ENCODE measurements around the gene SNAP47. TPM values are rescaled to one million over a fixed set of nuclear protein-coding genes. Genes with fewer than 3 reads are reported as not detected.

Gene SNAP47
- total RNA-seq, 1 donor from 2014 or later = 24.2 TPM

DNA sequence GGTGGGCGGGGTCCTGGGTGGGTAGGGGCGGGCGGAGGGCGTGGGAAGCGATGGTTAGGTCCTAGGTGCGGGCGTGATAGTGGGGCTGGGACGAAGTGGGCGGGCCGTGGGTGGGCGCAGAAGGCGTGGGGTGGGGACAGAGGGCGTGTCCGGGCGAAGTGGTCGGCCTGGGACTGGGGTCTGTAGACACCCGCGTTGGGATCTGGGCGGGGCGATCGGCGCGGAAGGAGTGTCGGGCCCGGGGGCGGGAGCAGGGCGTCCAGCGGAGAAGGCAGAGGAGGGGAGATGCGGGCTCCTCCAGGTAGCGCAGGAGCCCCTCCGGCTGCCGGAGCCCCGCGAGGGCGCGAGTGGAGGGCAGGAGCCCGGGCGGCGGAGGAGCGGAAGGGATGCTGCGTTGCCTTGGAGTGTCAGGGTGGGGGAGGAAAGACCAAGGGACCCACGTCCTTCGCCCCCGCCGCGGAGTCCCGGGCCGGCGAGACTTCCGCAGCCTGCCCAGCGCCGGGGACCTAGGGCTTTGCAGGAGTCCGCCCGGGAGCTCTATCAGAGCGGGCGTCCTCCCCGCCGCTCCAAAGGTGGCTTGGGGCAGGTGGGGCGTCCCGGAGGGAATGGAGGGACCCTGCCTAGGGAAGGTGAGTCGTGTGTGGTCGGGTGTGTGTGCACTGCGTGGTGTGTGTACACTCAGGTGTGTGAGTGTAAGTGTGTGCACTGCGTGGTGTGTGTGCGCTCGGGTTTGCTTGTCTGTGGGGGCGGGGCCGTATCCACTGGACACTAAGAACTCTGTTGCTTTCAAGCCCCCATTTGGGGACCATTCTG lies 53.2 kb downstream of the SNAP47 start:
- POLR2A ChIA-PET = interaction anchor here (0.9 to 2.5 kb wide), 7 partner anchors 53 to 698 kb away, joined by 3 to 12 read pairs (median 5); partner anchors contain the start of genes ARF1, IBA57, JMJD4 and SNAP47
- Mint-ChIP-seq H3K4me3 (peak overlapping the region; percentile 86), H3K9me3 (no peaks in the 10 kb centered on the region), H3K27me3 (no peaks in the 10 kb centered on the region), H3K4me1 (peaks cover 22% of the 10 kb centered on the region), H3K36me3 (ENCODE audit: low read depth) (no peaks in the 10 kb centered on the region), H3K27ac (no peak overlapping the region)
- DNase-seq = peak; percentile 79
- CTCF ChIA-PET = interaction anchor here (0.9 kb wide), 1 partner anchor 307 kb away, joined by 3 read pairs; no protein-coding TSS in a partner anchor
- ATAC-seq (ENCODE audit: low read depth) = peak; percentile 62
- TF ChIP-seq, protein P1, sequence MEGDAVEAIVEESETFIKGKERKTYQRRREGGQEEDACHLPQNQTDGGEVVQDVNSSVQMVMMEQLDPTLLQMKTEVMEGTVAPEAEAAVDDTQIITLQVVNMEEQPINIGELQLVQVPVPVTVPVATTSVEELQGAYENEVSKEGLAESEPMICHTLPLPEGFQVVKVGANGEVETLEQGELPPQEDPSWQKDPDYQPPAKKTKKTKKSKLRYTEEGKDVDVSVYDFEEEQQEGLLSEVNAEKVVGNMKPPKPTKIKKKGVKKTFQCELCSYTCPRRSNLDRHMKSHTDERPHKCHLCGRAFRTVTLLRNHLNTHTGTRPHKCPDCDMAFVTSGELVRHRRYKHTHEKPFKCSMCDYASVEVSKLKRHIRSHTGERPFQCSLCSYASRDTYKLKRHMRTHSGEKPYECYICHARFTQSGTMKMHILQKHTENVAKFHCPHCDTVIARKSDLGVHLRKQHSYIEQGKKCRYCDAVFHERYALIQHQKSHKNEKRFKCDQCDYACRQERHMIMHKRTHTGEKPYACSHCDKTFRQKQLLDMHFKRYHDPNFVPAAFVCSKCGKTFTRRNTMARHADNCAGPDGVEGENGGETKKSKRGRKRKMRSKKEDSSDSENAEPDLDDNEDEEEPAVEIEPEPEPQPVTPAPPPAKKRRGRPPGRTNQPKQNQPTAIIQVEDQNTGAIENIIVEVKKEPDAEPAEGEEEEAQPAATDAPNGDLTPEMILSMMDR (IDR thresholded peaks at IDR 0.05) = no peak
- intact Hi-C loops (cut with micrococcal nuclease) = loop anchor here (2.0 to 5.0 kb wide), 9 partner anchors 226 to 1381 kb away; partner anchors contain the start of genes ARF1, PARP1, RNF187 and TRIM11

DNA sequence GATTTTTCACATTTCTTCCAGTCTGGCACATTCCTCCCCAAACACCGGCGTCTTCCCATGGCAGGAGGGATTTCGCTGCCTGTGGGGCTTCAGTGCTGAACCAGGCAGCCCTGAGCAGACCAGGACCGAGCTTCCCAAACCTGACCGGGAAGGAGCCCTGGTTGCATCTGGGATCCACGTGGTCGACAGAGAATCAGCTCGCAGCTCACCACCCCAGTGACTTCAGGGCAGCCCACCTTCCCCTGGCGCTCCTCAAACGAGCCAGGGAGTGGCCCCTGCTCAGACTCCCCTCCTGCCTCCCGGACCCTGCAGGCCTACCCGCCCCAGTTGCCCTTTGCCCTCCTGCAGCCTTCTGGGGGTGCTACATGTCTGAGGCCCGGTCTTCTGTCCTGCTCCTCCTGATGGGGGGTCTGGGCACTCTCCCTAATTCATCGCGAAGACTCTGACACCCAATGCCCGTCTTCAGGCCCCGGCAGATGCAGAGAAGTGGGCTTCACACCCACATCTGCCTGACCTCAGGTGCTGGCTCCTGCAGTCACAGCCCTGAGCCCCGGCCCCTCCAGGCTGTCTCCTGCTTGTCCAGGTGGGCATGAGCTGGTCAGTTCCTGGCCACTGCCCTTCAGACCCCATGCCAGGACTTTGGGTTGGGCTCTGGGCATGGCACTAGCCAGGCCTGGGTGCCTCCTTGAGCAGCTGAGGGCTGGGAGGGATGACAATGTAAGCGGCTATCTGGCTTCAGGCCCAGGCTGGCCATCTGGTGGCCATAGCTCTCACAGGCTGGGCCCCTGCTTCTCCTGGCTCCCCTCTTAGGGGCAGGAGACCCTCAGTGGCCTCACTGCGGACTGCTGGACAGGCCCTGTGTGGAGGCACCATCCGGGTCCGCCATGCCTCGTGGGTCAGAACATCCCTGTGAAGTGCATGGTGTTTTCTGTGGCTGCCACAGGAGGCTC lies 54.1 kb downstream of the SNAP47 start:
- POLR2A ChIA-PET = interaction anchor here (0.6 to 2.5 kb wide), 2 partner anchors 376 to 851 kb away, joined by 6 to 12 read pairs; partner anchors contain the start of gene IBA57
- CTCF ChIA-PET = no interaction called here
- Mint-ChIP-seq H3K4me3 (peak overlapping the region; percentile 86), H3K4me1 (peaks cover 22% of the 10 kb centered on the region), H3K27me3 (no peaks in the 10 kb centered on the region), H3K36me3 (ENCODE audit: low read depth) (no peaks in the 10 kb centered on the region), H3K9me3 (no peaks in the 10 kb centered on the region), H3K27ac (no peak overlapping the region)
- intact Hi-C loops (cut with micrococcal nuclease) = loop anchor here (2.0 to 5.0 kb wide), 9 partner anchors 227 to 1382 kb away; partner anchors contain the start of genes ARF1, PARP1, RNF187 and TRIM11
- no peak for ATAC-seq (ENCODE audit: low read depth)
- DNase-seq = no peak
- TF ChIP-seq, protein P1 (IDR thresholded peaks at IDR 0.05) = no peak

DNA sequence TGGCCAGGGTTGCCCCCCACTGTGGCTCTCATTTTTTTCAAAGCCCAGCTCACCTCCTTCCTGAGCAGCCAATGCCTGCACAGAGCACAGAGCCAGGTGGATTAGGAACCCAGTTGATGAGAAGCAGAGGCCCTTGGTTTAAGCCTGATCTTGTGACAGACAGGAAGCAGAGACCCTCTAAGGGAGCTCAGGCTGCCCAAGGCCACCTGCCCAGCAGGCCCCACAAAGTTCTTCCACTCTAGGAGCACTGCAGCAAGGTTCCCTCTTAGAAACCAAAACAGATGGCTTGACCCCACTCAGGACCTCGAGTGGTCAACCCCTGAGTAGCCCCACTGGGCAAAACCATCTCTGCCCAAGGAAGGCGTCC lies 54.8 kb downstream of the SNAP47 start:
- intact Hi-C loops (cut with micrococcal nuclease) = no loop called here
- Mint-ChIP-seq H3K4me1 (peaks cover 22% of the 10 kb centered on the region), H3K27me3 (no peaks in the 10 kb centered on the region), H3K36me3 (ENCODE audit: low read depth) (no peaks in the 10 kb centered on the region), H3K9me3 (no peaks in the 10 kb centered on the region), H3K27ac (no peak overlapping the region), H3K4me3 (no peak overlapping the region)
- POLR2A ChIA-PET = no interaction called here
- TF ChIP-seq, protein P1 (IDR thresholded peaks at IDR 0.05) = no peak
- ATAC-seq (ENCODE audit: low read depth) = no peak
- DNase-seq = no peak
- CTCF ChIA-PET = no interaction called here

DNA sequence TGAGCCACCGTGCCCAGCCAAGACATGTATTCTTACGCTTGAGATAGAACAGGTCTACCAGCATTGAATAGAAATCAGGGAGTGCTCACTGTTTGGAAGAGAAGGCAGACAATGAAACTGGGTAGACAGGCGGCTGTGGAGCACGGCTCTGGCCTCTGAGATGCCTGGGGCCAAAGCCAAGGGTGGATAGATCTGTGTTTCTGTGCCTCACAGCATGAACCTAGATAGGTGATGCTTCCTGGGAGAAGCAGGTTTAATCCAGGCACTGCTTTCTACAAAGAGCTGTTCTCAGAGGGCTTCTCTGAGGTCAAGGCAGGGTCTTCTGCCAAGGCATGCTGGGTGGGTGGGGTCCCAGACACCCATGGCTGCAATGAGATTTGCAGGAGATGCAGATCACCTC lies 55.6 kb downstream of the SNAP47 start:
- peaks cover 16% of the 10 kb centered on the region for H3K4me1 Mint-ChIP-seq
- H3K36me3 Mint-ChIP-seq (ENCODE audit: low read depth) = no peaks in the 10 kb centered on the region
- CTCF ChIA-PET = no interaction called here
- TF ChIP-seq, protein P1 (IDR thresholded peaks at IDR 0.05) = no peak
- no peak overlapping the region for H3K27ac Mint-ChIP-seq
- POLR2A ChIA-PET = no interaction called here
- H3K4me3 Mint-ChIP-seq = no peak overlapping the region
- DNase-seq = no peak
- no peaks in the 10 kb centered on the region for H3K9me3 Mint-ChIP-seq
- no peaks in the 10 kb centered on the region for H3K27me3 Mint-ChIP-seq
- ATAC-seq (ENCODE audit: low read depth) = no peak
- intact Hi-C loops (cut with micrococcal nuclease) = no loop called here
